Neuronal stem cell (in vitro differentiated cells): ENCODE data around the gene MAPK8.
A peak's percentile ranks its signal among the peaks of the same experiment; 100 is the strongest.

ENCODE experiments used
- DNase-seq: peaks from one replicate; pipeline ENCODE4 v3.0.0-alpha.2; 2013; ENCODE audit warnings: low spot score
- H2AFZ ChIP-seq: one replicate; pipeline ENCODE4 v1.6.1; 2013; ENCODE audit warnings: mild to moderate bottlenecking, low read length, inconsistent platforms
- H2AK5ac ChIP-seq: 2 replicates; pipeline ENCODE4 v1.6.1; 2013; ENCODE audit warnings: low read depth, mild to moderate bottlenecking, inconsistent platforms, low read length, moderate library complexity, mixed read lengths
- H2BK120ac ChIP-seq: 2 replicates; pipeline ENCODE4 v1.6.1; 2013; ENCODE audit warnings: low read depth, mild to moderate bottlenecking, inconsistent platforms, low read length, moderate library complexity, mixed read lengths
- H2BK12ac ChIP-seq: one replicate; pipeline ENCODE4 v1.6.1; 2013; ENCODE audit warnings: low read length, inconsistent platforms
- H2BK15ac ChIP-seq: 2 replicates; pipeline ENCODE4 v1.6.1; 2013; ENCODE audit warnings: mild to moderate bottlenecking, low read length, inconsistent platforms, mixed read lengths
- H2BK5ac ChIP-seq: one replicate; pipeline ENCODE4 v1.6.1; 2013; ENCODE audit warnings: inconsistent platforms, mild to moderate bottlenecking, low read length, moderate library complexity
- H3K14ac ChIP-seq: one replicate; pipeline ENCODE4 v1.6.1; 2013; ENCODE audit warnings: low read length, inconsistent platforms
- H3K18ac ChIP-seq: 2 replicates; pipeline ENCODE4 v1.6.1; 2013; ENCODE audit warnings: low read length, inconsistent platforms
- H3K23ac ChIP-seq: 2 replicates; pipeline ENCODE4 v1.6.1; 2013; ENCODE audit warnings: low read depth, mild to moderate bottlenecking, mixed read lengths, low read length, inconsistent platforms; ENCODE audit not compliant: poor library complexity
- H3K27ac ChIP-seq: replicated peaks from 3 replicates; pipeline ENCODE4 v1.5.1; 2013; ENCODE audit warnings: low read length, inconsistent platforms
- H3K27me3 ChIP-seq, 3 experiments: 2 replicates each; pipeline ENCODE4 v1.6.1; 2013; ENCODE audit warnings: low read length in 3 of 3, mild to moderate bottlenecking in 2 of 3, inconsistent platforms in 1 of 3, low read depth in 1 of 3, mixed read lengths in 1 of 3, moderate library complexity in 1 of 3; ENCODE audit not compliant: control insufficient read depth in 3 of 3, insufficient read depth in 3 of 3
- H3K36me3 ChIP-seq, 2 donors: replicated peaks in 1 of 2; 2 replicates each; pipeline ENCODE4 v1.6.1; 2013; ENCODE audit warnings: low read length in 2 of 2; ENCODE audit not compliant: control insufficient read depth in 2 of 2, insufficient read depth in 2 of 2
- H3K4ac ChIP-seq: 2 replicates; pipeline ENCODE4 v1.6.1; 2013; ENCODE audit warnings: inconsistent platforms, mild to moderate bottlenecking, low read length, moderate library complexity
- H3K4me1 ChIP-seq, 2 donors: 1 replicate in 1 of 2; 2 replicates in 1 of 2; pipeline ENCODE4 v1.6.1; 2013; ENCODE audit warnings: low read length in 2 of 2, low read depth in 1 of 2; ENCODE audit not compliant: control insufficient read depth in 2 of 2, insufficient read depth in 1 of 2
- H3K4me2 ChIP-seq: one replicate; pipeline ENCODE4 v1.6.1; 2013; ENCODE audit warnings: mild to moderate bottlenecking, low read length, inconsistent platforms; ENCODE audit not compliant: insufficient read depth, poor library complexity, severe bottlenecking
- H3K4me3 ChIP-seq, 2 donors: 2 replicates each; pipeline ENCODE4 v1.5.1; 2013; ENCODE audit warnings: low read length in 2 of 2, mild to moderate bottlenecking in 2 of 2, inconsistent platforms in 1 of 2, moderate library complexity in 1 of 2
- H3K79me1 ChIP-seq: one replicate; pipeline ENCODE4 v1.6.1; 2013; ENCODE audit warnings: low read depth, mild to moderate bottlenecking, inconsistent platforms, low read length, moderate library complexity
- H3K9ac ChIP-seq: one replicate; pipeline ENCODE4 v1.6.1; 2013; ENCODE audit warnings: mild to moderate bottlenecking, low read depth, low read length, inconsistent platforms; ENCODE audit not compliant: poor library complexity
- H3K9me3 ChIP-seq, 2 donors: replicated peaks in 1 of 2; 2 replicates each; pipeline versions ENCODE3 to v1.6.1; 2013; ENCODE audit warnings: low read length in 2 of 2, mild to moderate bottlenecking in 2 of 2, inconsistent platforms in 1 of 2, low read depth in 1 of 2, mixed read lengths in 1 of 2, moderate library complexity in 1 of 2; ENCODE audit not compliant: control insufficient read depth in 2 of 2, insufficient read depth in 1 of 2
- H4K8ac ChIP-seq: one replicate; pipeline ENCODE4 v1.6.1; 2013; ENCODE audit warnings: low read depth, mild to moderate bottlenecking, inconsistent platforms, low read length, moderate library complexity
- H4K91ac ChIP-seq: one replicate; pipeline ENCODE4 v1.6.1; 2013; ENCODE audit warnings: low read length, low read depth, mild to moderate bottlenecking, inconsistent platforms; ENCODE audit not compliant: poor library complexity
- WGBS, 2 donors: extraction: QIAGEN DNeasy Blood & Tissue Kit; methylation state at CpG; one replicate each; pipeline ENCODE4 v1.1.7; 2013; ENCODE audit warnings: missing lambda C conversion rate in 2 of 2, mixed read lengths in 1 of 2; ENCODE audit not compliant: insufficient read length in 2 of 2, insufficient replicate concordance in 1 of 2; ENCODE audit errors: extremely low coverage in 2 of 2; 5-methylcytosine and 5-hydroxymethylcytosine counted together

The MAPK8 gene

DNA sequence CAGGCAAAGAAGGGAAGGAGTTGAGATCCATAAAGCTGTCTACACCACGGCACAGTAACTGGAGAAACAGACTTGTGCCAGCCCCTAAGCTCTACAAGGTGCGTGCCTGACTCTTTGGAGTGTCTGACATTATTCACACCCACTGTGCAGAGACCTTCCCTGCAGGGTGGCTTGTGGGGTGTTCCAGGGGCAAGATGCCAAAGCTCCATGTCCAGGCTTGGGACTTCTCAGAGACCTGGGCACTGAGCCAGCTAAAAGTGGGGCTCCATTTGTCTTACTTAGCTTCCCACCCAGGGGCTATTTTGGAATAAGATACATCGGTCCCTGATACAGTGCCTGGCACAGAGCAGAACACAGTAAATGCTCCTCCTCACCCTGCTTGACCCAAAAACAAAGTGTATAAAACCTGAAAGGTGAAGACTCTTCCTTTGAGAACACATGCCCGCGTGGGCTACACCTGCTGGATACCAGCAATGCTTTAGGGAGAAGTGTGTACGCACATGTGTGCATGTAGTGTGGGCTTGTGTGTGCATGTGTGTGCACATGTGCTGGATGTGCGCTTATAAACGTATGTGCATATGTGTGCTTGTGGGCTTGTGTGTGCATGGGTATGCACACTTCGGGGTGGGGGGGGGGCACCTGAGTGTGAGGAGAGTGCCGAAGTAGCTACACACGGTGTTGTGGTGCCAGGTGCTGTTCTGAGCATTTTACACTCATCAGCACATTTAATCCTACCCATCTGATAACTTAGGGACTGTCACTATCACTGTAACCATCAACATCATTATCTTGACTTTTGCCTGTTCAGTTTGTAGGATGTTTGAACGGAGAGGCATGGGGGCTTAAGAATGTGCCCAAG, 155.4 kb downstream of the MAPK8 start:
- Histone ChIP-seq H4K8ac (no peak overlapping the region), H2BK5ac (no peak overlapping the region), H3K4me3 (no peak overlapping the region), H2BK12ac (no peak overlapping the region), H3K79me1 (peaks cover 4% of the 10 kb centered on the region), H3K4me1 (peaks cover 0 to 3% of the 10 kb centered on the region in 2 donors), H3K18ac (no peak overlapping the region), H2AK5ac (no peak overlapping the region), H3K4me2 (no peak overlapping the region), H2AFZ (no peak overlapping the region), H3K23ac (no peak overlapping the region), H3K4ac (no peak overlapping the region), H3K9me3 (no peaks in the 10 kb centered on the region), H3K36me3 (no peaks in the 10 kb centered on the region), H3K9ac (no peak overlapping the region), H2BK120ac (no peak overlapping the region), H4K91ac (no peak overlapping the region), H3K14ac (no peak overlapping the region), H2BK15ac (no peak overlapping the region), H3K27me3 (peaks cover 0 to 11% (median 0%) of the 10 kb centered on the region in 3 experiments), H3K27ac (no peak overlapping the region)
- no peak for DNase-seq
- WGBS, 2 donors, result no CpG with 5 or more reads among the region's 12 CpGs

GRCh38 chr10:48462482-48463020, 156.1 kb downstream of the MAPK8 start:
- H3K27me3 ChIP-seq, result peaks cover 0 to 13% (median 0%) of the 10 kb centered on the region in 3 experiments
- peak overlapping the region; percentile 16 for H3K9ac ChIP-seq
- no peak overlapping the region for H3K27ac ChIP-seq
- no peak overlapping the region for H2BK120ac ChIP-seq
- H2BK12ac ChIP-seq, result no peak overlapping the region
- no peak for DNase-seq
- H3K4ac ChIP-seq, result no peak overlapping the region
- peaks cover 0 to 3% of the 10 kb centered on the region in 2 donors for H3K4me1 ChIP-seq
- H4K8ac ChIP-seq, result no peak overlapping the region
- no peak overlapping the region for H3K14ac ChIP-seq
- WGBS, 2 donors, result no CpG with 5 or more reads among the region's 5 CpGs
- H2BK15ac ChIP-seq, result no peak overlapping the region
- H3K79me1 ChIP-seq, result peaks cover 4% of the 10 kb centered on the region
- no peak overlapping the region for H3K4me2 ChIP-seq
- peak overlapping the region; percentile 71 for H2AK5ac ChIP-seq
- peak overlapping the region; percentile 15 for H3K18ac ChIP-seq
- no peak overlapping the region for H3K23ac ChIP-seq
- no peaks in the 10 kb centered on the region for H3K36me3 ChIP-seq
- no peak overlapping the region for H2BK5ac ChIP-seq
- H2AFZ ChIP-seq, result no peak overlapping the region
- H4K91ac ChIP-seq, result no peak overlapping the region
- H3K9me3 ChIP-seq, result no peaks in the 10 kb centered on the region
- no peak overlapping the region for H3K4me3 ChIP-seq

DNA sequence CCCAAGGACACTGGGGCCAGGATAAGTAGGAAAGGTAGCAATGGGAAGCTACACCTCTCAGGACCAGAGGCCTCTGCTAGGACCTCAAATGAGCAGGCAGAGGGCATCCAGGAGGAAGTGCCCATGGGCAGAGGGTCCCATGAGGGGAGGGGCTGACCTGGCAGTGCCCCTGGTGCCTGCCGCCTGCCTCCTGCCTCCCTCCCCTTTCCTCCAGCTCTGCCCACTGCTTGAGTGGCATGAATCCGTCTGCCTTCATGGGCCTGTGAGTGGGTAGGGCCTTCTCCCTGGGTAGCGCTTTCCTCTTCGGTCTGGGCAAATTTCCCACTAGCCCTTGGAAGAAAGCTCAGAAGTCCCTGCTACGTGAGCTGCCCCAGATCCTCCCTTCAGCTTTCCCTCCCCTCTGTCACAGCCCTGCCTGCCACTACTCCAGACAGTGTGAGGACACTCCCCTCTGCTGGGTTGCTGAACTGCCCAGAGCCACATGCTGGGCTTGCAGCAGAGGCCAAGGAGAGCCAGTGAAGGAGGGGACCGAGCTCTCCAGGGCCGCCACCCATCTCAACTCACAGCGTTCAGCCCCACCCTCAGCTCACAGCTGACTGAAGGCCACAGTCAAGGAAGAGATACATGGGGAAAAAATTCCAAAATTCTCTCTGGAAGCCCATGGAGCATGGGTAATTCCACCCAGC, 157.0 kb downstream of the MAPK8 start:
- Histone ChIP-seq H3K27me3 (peaks cover 0 to 14% (median 0%) of the 10 kb centered on the region in 3 experiments), H2BK5ac (no peak overlapping the region), H2AFZ (no peak overlapping the region), H3K4me1 (peaks cover 0 to 3% of the 10 kb centered on the region in 2 donors), H3K4me2 (no peak overlapping the region), H3K14ac (peak overlapping the region; percentile 23), H3K79me1 (peaks cover 4% of the 10 kb centered on the region), H3K4ac (no peak overlapping the region), H3K18ac (peak overlapping the region; percentile 46), H3K27ac (no peak overlapping the region), H2BK15ac (no peak overlapping the region), H3K9me3 (no peaks in the 10 kb centered on the region), H4K91ac (no peak overlapping the region), H4K8ac (no peak overlapping the region), H3K4me3 (no peak overlapping the region), H2AK5ac (no peak overlapping the region), H3K9ac (peak overlapping the region; percentile 55), H3K23ac (peak overlapping the region; percentile 80), H3K36me3 (no peaks in the 10 kb centered on the region), H2BK12ac (no peak overlapping the region), H2BK120ac (no peak overlapping the region)
- no peak for DNase-seq
- WGBS, 2 donors, result no CpG with 5 or more reads among the region's 8 CpGs
